HG02642 (cell line): ENCODE results near the gene MYH11.

Source experiments
- ATAC-seq: cut with Tn5 transposase; IDR thresholded peaks from one replicate; pipeline ENCODE4 v1.9.1; 2021; ENCODE audit warnings: mild to moderate bottlenecking; ENCODE audit not compliant: unreplicated experiment, poor library complexity

Gene MYH11

GRCh38 chr16:15759070-15759469 is 97.8 kb downstream of the MYH11 start:
- no peak for ATAC-seq

- ATAC-seq, result no peak
Observed at GRCh38 chr16:15757630-15758251, 99.1 kb downstream of the MYH11 start.

GRCh38 chr16:15757077-15757386 is 99.8 kb downstream of the MYH11 start:
- no peak for ATAC-seq

GRCh38 chr16:15754821-15755534 is 101.8 kb downstream of the MYH11 start:
- ATAC-seq, result no peak

GRCh38 chr16:15752717-15753488 is 103.9 kb downstream of the MYH11 start:
- no peak for ATAC-seq

GRCh38 chr16:15751940-15752339 is 104.9 kb downstream of the MYH11 start:
- ATAC-seq, result no peak

GRCh38 chr16:15749985-15750384 is 106.8 kb downstream of the MYH11 start:
- ATAC-seq, result no peak

- no peak for ATAC-seq
Observed at GRCh38 chr16:15749371-15749770, 107.5 kb downstream of the MYH11 start.

- ATAC-seq, result no peak
Observed at GRCh38 chr16:15748654-15749053, 108.2 kb downstream of the MYH11 start.

- no peak for ATAC-seq
Observed at GRCh38 chr16:15747937-15748336, 108.9 kb downstream of the MYH11 start.

- ATAC-seq, result no peak
Observed at GRCh38 chr16:15746332-15746731, 110.5 kb downstream of the MYH11 start.

- ATAC-seq, result no peak
Observed at GRCh38 chr16:15743657-15744056, 113.2 kb downstream of the MYH11 start.

- no peak for ATAC-seq
Observed at GRCh38 chr16:15742716-15743115, 114.1 kb downstream of the MYH11 start.

- no peak for ATAC-seq
Observed at GRCh38 chr16:15741207-15741871, 115.5 kb downstream of the MYH11 start.

- no peak for ATAC-seq
Observed at GRCh38 chr16:15739950-15740349, 116.9 kb downstream of the MYH11 start.

- ATAC-seq, result no peak
Observed at GRCh38 chr16:15739464-15739863, 117.4 kb downstream of the MYH11 start.

GRCh38 chr16:15737140-15737644 is 119.6 kb downstream of the MYH11 start:
- ATAC-seq, result no peak

GRCh38 chr16:15736529-15736928 is 120.3 kb downstream of the MYH11 start:
- no peak for ATAC-seq

- ATAC-seq, result no peak
Observed at GRCh38 chr16:15735610-15736009, 121.2 kb downstream of the MYH11 start.

- ATAC-seq, result no peak
Observed at GRCh38 chr16:15732416-15732815, 124.4 kb downstream of the MYH11 start.

- ATAC-seq, result no peak
Observed at GRCh38 chr16:15729152-15729551, 127.7 kb downstream of the MYH11 start.
